GM18861 (cell line): Measurements from ENCODE around the gene FOXF1.

Experiments used
- ATAC-seq: cut with Tn5 transposase; IDR thresholded peaks from one replicate; pipeline ENCODE4 v1.9.1; 2021; ENCODE audit not compliant: unreplicated experiment

FOXF1 gene

DNA sequence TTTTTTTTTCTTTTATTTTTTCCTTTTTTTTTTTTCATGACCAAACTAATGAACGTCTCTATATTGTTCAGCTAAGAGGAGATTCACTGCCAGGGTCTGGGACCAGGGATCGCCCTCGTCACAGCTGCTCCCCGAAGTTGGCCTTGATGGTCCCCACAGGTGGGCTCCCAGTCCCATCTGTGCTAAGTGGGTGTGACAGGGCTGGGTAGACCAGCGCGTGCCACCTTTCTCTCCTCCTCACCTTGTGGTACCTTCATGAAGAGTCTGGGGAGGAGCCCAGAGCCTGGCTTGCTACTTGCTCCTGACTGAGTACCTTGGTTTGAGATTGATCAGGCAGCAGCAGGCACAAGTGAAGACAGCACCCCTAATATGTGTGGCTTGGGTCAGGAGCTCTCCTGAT, 6.5 kb upstream of the FOXF1 start:
- no peak for ATAC-seq

DNA sequence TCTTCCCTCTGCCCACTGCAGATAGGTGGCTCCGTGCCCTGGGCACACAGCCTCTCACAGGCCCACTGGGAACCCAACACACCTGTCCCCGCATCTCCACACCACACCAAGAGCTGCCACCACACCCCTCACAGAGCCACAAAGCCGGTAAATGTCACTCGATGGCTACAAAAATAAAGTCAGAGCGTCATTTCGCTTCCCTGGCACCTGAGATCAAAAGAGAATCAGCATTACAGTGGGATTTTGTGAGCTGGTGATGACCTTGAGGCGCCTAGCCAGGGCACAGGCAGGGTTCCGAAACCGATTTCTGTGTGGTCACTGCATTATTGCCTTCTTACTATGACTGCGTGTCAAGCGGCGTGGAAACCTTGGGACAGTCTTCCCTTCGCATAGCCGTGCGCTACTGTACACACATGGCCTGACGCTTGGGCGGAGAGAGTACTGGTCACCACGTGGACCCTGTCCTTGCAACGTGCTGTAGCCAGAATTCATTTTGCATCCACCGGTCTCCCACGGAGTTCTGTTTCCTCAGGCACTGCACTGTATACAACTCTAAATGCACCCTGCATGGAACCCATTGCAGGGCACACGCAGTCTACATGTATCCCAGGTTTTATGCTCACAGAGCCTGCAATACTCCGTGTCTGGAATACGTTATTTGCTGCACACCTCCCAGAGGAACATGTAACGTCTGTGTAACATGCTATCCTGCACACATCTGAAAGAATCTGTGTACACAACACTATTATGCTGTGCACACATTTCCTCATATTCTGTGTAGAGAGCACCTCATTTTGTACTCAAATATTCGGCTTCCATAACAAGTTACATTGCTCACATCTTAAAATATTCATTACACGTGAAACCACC, 5.8 kb upstream of the FOXF1 start:
- ATAC-seq, result no peak

DNA sequence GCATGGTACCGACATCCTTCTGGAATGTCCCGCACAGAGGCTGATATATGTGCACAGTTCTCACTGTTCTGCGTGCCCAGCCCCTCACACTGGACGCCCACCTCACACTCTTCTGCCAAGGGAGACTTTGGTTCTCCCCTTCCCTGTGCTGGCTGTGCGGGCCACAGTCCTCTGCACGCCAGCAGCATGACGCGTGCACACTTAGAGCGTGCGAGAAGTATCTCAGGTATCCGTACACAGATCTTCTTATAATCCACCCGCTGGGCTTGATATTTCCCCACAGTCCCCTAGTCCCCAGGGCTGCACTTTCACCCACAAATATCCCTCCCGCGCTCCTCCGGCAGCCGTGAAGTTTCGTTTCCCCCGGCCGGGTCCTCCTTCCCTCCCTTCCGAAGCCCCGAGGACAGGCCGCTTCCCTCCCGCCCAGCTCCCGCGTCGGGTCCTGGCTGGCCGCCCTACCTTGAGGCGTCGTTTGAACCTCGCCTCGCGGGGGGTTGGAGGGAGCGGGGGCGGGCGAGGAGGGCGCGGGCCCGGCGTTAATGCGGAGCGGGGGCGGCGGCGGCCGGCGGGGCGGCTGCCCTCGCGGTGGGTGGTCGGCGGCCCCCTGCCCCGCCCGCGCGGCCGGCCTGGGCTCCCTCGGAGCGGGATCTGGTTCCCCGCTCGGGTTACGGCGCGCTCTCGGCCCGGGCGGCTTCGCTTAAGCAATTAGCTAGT, 5.0 kb upstream of the FOXF1 start:
- no peak for ATAC-seq

DNA sequence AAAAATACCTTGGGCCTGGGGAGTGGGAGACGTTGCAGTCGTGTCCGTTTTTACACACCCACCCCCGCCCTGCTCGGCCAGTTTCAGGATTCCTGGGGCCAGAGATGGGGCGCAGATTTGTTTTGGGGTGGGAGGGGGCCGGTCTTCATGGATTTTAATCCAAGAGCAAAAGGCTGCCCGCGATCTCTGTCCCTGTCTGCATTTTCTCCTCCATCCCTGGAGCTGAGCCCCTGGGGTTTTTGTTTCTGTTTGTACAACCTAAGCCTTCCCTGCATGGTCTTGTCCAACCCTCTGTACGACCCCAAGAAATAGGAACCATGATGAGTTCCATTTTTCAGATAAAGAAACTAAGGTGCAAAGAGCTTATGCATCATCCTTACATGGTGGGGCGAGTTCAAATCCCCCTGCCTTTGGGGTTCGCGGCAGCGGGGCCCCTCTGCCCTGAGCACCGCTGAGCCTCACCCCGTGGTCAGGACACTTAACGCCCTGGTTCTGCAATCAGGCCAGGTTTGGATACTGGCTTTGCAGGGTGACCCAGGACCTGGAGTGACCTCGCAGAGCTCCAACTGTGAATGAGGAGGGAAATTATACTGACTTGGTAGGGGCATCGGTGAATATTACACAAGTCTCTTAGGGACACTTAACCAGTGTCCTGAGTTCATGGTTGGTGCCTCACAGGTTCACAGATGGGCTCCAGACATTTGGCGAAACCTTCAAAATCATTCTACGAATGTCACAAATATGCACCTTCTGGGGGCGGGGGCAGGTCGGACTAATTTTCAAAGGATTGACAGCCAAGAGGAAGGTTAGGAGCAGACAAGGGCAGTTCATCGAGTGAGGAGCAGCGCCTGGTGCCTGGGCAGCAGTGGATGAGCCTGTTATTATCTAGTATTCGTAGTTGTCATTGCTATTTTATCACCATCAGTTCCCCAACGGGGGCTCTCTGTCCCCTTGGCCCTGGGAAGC, 4.1 kb upstream of the FOXF1 start:
- ATAC-seq, result no peak

DNA sequence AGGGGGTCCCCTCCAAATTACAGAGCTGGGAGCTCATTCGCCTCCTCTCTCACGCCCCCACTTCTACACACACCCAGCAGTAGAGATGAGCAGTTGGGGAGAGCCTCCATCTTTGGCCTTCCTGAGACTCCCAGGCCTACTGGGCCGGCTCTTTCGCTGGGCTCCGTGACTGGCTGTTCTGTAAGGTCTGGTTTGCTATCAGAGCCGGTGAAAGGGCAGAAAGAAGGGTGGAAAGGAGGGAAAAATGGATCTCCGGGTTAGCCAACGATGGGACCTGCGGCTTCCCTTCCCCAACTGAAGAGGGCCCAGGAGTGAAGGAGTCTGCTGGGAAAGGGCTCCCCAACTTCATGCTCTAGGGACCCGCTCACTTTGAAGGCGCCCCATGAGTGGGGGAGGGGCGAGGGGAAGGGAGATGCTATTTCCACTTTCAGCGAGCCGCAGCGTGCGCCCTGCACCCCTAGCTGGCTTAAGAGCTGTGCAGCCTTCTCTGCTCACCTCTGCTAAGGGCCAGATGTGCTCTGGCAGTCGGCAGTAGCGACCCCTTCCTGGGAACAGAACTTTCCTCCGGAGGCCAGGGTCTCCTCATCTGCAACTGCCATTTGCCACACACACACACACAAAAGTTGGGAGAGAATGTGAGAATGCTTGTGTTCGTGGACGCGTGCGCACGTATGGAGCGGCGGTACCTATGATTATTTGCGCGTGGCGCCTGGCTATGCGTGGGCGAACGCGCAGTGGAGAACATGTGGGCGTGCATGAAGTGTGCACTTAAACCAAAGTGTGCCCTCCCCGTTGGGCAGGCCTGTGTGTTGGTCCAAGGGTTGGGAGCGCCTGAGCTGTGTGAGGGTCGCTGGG, 2.9 kb upstream of the FOXF1 start:
- ATAC-seq, result no peak

DNA sequence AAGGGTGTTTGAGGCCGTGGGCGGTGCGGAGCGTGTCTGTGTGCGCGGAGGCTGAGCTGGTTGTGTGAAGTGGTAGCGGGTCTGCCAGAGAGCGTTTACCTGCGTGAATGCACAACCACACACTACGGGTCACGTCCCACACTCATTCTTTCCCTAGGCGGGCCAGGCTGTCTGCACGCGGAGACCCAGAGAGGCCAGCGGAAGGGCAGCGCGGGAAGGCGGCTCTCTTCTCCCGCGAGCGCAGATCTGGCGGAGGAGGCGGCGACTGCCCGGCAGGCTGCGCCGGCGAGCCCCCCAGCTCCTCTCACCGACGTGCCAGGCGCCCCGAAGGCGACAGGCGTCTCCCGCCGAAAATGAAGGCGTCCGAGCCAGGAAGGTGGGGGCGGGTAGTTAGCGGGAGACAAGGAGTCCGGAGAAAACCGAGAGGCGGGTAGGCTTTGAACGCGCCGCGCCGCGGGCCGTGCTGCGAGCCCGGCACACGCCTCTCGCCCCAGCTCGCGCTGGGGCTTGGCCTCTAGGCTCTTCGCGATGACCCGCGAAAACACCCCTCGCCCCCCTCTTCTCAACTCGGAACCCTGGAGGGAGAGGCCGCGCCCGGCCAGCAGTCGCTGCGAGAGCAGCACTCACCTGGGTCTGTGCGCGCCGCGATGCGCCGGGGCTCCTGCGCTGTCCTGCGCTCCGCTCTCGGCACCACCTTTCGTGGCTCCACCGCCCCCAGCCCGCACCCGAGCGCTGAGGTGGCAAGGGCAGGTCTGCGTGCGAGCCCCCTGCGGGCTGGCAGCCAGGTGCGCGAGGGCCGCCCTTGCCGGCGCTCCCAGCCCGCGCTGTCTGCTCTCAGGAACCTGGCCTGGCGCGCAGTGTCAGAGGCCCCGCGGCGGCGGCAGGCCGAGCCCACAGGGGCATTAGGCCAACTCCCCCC, 2.0 kb upstream of the FOXF1 start:
- ATAC-seq, result no peak

- ATAC-seq, result no peak
These were observed 1.2 kb upstream of the FOXF1 start for GRCh38 chr16:86508947-86509758.

- ATAC-seq, result no peak
These were observed 415 bp upstream of the FOXF1 start for GRCh38 chr16:86509759-86510464.

GRCh38 chr16:86511317-86512161, 1.2 kb downstream of the FOXF1 start:
- no peak for ATAC-seq

- ATAC-seq, result no peak
These were observed 2.1 kb downstream of the FOXF1 start for GRCh38 chr16:86512301-86512859.

GRCh38 chr16:86512860-86513470, 2.6 kb downstream of the FOXF1 start:
- no peak for ATAC-seq

- no peak for ATAC-seq
These were observed 3.3 kb downstream of the FOXF1 start for GRCh38 chr16:86513471-86514277.

DNA sequence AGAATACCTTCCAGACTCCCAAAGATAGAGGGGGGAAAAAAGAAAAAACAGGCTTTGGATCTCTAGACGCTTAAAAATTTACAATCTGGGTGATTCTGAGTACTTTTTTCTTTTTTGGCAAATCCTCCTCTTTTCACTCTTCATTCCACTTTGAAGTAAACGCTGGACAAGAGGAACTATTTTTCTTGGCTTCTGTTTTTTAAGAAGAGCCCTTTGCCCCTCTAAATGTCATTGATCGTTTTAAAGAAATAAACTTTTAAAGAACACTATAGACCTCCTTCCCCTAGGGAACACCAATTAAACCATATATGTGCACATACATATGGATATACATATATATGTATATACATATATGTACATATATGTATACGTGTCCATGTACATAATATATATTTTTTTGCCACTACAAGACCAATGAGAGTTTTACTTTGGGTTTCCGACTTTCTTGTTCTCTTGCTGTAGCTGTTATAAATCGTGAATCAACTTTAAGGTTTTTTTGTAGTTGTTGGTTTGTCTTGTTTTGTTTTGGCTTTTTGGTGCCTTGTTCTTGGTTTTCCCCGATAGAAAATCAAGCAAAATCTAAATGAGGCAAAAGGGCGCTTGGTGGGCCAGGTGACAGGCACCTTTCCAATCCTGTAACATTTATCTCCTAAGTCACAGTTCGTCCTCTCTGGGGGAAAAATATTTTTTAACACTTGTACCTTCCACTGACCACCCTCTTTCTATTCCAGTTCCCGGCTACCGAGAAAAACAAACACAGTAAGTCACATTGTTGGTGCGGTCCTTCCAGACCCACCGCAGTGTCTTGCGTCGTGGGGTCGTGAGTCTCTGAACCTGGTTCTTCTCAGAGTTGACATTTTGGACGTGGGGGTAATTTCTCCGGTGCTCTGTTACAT, 4.4 kb downstream of the FOXF1 start:
- no peak for ATAC-seq

DNA sequence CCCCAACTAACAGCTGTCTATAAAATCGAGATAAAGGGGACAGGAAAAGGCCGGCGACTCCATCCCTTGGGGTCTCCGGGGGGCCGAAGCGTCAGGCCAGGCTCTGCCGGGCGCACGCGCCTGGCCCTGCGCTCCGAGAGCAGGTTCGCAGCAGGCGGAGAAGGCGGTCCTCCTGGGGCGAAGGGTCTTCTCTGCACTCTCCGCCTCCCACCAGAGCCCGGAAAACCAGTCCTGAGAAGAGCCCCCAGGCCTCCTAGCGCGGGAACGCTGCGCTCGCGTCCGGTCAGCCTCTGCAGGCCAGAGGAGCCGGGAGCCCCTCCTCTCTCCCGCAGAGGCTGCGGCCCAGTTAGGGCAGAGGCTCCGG, 5.1 kb downstream of the FOXF1 start:
- no peak for ATAC-seq
